GM23338 (cell line): ENCODE measurements around the gene COL4A2. TPM values are rescaled to one million over a fixed set of nuclear protein-coding genes. Genes with fewer than 3 reads are reported as not detected.

Source experiments
- ATAC-seq: fragments of 200-7000 bp; cut with Tn5 transposase; 3 replicates; pipeline ENCODE4 v1.9.1; 2020
- DNase-seq: peaks from one replicate; pipeline ENCODE4 v3.0.0-alpha.2; 2015; ENCODE audit warnings: low spot score
- H2AFZ ChIP-seq: fragments of 200-600 bp; sonication (generic); 2 replicates; pipeline ENCODE4 v1.8.0; 2016; ENCODE audit warnings: antibody characterized with exemption, mild to moderate bottlenecking, moderate library complexity
- H3F3A ChIP-seq: fragments of 200-600 bp; sonication (generic); replicated peaks from 2 replicates; pipeline ENCODE4 v1.8.0; 2017; ENCODE audit warnings: antibody characterized with exemption, mixed run types, low read depth
- H3K27ac ChIP-seq: fragments of 200-600 bp; sonication (generic); 2 replicates; pipeline ENCODE4 v1.6.1; 2016; ENCODE audit warnings: low read depth
- H3K27me3 ChIP-seq: fragments of 200-600 bp; sonication (generic); 2 replicates; pipeline ENCODE4 v1.8.0; 2016; ENCODE audit warnings: mild to moderate bottlenecking, mixed run types, moderate library complexity; ENCODE audit not compliant: insufficient read depth
- H3K36me3 ChIP-seq: fragments of 200-600 bp; sonication (generic); 2 replicates; pipeline ENCODE4 v1.8.0; 2016; ENCODE audit warnings: mild to moderate bottlenecking; ENCODE audit not compliant: insufficient read depth
- H3K4me1 ChIP-seq: fragments of 200-600 bp; sonication (generic); 2 replicates; pipeline ENCODE4 v1.8.0; 2016; ENCODE audit warnings: mild to moderate bottlenecking, moderate library complexity; ENCODE audit not compliant: insufficient read depth
- H3K4me2 ChIP-seq: fragments of 200-600 bp; sonication (generic); 2 replicates; pipeline ENCODE4 v1.7.1; 2017; ENCODE audit warnings: mixed run types
- H3K4me3 ChIP-seq: fragments of 200-600 bp; sonication (generic); 2 replicates; pipeline ENCODE4 v1.6.1; 2016; ENCODE audit warnings: mixed run types
- H3K79me2 ChIP-seq: fragments of 200-600 bp; sonication (generic); replicated peaks from 2 replicates; pipeline ENCODE4 v1.8.0; 2017; ENCODE audit warnings: mild to moderate bottlenecking; ENCODE audit not compliant: insufficient read depth
- H3K9me2 ChIP-seq: fragments of 200-600 bp; sonication (generic); 2 replicates; pipeline ENCODE4 v1.8.0; 2017; ENCODE audit not compliant: insufficient read depth
- H4K20me1 ChIP-seq: fragments of 200-600 bp; sonication (generic); replicated peaks from 2 replicates; pipeline ENCODE4 v1.8.0; 2017; ENCODE audit warnings: mild to moderate bottlenecking; ENCODE audit not compliant: insufficient read depth
- H3K27ac Mint-ChIP-seq: 2 replicates; pipeline ENCODE4 v1.8.0; 2020; ENCODE audit warnings: inconsistent platforms, mild to moderate bottlenecking, moderate library complexity, mixed read lengths
- H3K27me3 Mint-ChIP-seq: 3 replicates; pipeline ENCODE4 v1.8.0; 2022; ENCODE audit warnings: low read depth, mild to moderate bottlenecking, moderate library complexity, mixed read lengths, inconsistent platforms; ENCODE audit not compliant: insufficient read depth, poor library complexity
- H3K36me3 Mint-ChIP-seq: 3 replicates; pipeline ENCODE4 v1.8.0; 2021; ENCODE audit warnings: low read depth, mild to moderate bottlenecking, inconsistent platforms, moderate library complexity, mixed read lengths
- H3K4me1 Mint-ChIP-seq: 3 replicates; pipeline ENCODE4 v1.8.0; 2020; ENCODE audit warnings: mild to moderate bottlenecking, inconsistent platforms, mixed read lengths
- H3K4me3 Mint-ChIP-seq: 3 replicates; pipeline ENCODE4 v1.8.0; 2021; ENCODE audit warnings: moderate library complexity, mild to moderate bottlenecking, inconsistent platforms, mixed read lengths
- H3K9me3 Mint-ChIP-seq: 3 replicates; pipeline ENCODE4 v1.8.0; 2020; ENCODE audit warnings: moderate library complexity, mild to moderate bottlenecking, inconsistent platforms, mixed read lengths
- EZH2phosphoT487 ChIP-seq: fragments of 200-600 bp; sonication (generic); IDR thresholded peaks from one replicate; pipeline ENCODE4 v1.8.1; 2018; ENCODE audit warnings: antibody characterized with exemption; ENCODE audit not compliant: unreplicated experiment
- POLR2AphosphoS5 ChIP-seq: IDR thresholded peaks from 2 replicates; pipeline ENCODE4 v1.6.1; 2016; ENCODE audit warnings: antibody characterized with exemption, low read depth
- ZNF114 ChIP-seq: fragments of 250-450 bp; sonication (Bioruptor Pico); IDR thresholded peaks from 2 replicates; pipeline ENCODE4 v1.5.0; 2020; ENCODE audit warnings: mild to moderate bottlenecking, moderate library complexity
- ZNF331 ChIP-seq: fragments of 250-450 bp; sonication (Bioruptor Pico); IDR thresholded peaks from 2 replicates; pipeline ENCODE4 v1.5.0; 2020; ENCODE audit warnings: low read depth, mild to moderate bottlenecking, moderate library complexity
- polyA plus RNA-seq: library from polyadenylated mRNA; unstranded; fragments of >200 nt; fragmentation: Nextera tagmentation; extraction: Ambion mirVana; gene quantifications from 2 replicates; pipeline ENCODE4 v1.2.1, GENCODE V29; 2016
- total RNA-seq: library from RNA; depleted of rRNA; stranded (reverse); fragments of >200 nt; shearing (Covaris generic); gene quantifications from 2 replicates; pipeline ENCODE4 v1.2.3, GENCODE V29; 2014
- TF ChIP-seq, protein P1 (sequence below): IDR thresholded peaks from one replicate; pipeline ENCODE4 v1.6.1; 2018; ENCODE audit warnings: antibody characterized with exemption; ENCODE audit not compliant: unreplicated experiment
- TF ChIP-seq, protein P2 (sequence below): IDR thresholded peaks from 2 replicates; pipeline ENCODE4 v1.6.1; 2016; ENCODE audit warnings: antibody characterized with exemption

The COL4A2 gene
- total and polyA plus RNA-seq, 2 experiments from 2014 or later, result 37.4 to 131 TPM

DNA sequence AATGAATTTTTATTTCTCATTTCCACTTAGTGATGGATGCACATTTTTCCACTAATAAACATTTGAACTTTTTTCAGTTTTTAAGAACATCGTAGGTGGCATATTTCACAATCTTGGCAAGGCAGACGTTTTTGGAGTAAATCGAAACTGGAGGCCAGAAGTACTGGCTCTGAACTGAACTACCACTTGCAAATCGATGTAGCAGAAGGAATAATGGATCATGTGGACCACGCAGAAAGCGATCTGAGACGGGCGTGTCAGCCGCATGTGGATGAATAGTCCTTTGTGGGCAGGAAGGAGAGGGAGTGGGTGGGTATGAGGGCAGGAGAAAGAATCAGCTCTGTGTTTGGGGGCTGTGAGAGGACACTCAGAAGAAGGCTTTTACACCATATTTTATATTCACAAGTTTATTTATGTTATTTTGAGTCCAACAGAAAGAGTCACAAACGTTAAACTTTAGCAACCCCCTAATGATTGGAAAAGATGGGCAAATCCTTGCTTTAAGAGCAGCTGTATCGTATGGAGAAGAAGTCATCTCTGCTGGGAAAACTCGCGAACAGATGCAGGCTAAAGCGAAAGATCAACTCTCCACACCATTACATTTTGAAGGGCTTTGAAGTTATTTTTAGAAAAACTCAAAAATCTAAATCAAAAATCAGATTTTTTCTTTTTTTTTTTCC is 90.5 kb downstream of the COL4A2 start (continued):
- TF ChIP-seq, protein P1, sequence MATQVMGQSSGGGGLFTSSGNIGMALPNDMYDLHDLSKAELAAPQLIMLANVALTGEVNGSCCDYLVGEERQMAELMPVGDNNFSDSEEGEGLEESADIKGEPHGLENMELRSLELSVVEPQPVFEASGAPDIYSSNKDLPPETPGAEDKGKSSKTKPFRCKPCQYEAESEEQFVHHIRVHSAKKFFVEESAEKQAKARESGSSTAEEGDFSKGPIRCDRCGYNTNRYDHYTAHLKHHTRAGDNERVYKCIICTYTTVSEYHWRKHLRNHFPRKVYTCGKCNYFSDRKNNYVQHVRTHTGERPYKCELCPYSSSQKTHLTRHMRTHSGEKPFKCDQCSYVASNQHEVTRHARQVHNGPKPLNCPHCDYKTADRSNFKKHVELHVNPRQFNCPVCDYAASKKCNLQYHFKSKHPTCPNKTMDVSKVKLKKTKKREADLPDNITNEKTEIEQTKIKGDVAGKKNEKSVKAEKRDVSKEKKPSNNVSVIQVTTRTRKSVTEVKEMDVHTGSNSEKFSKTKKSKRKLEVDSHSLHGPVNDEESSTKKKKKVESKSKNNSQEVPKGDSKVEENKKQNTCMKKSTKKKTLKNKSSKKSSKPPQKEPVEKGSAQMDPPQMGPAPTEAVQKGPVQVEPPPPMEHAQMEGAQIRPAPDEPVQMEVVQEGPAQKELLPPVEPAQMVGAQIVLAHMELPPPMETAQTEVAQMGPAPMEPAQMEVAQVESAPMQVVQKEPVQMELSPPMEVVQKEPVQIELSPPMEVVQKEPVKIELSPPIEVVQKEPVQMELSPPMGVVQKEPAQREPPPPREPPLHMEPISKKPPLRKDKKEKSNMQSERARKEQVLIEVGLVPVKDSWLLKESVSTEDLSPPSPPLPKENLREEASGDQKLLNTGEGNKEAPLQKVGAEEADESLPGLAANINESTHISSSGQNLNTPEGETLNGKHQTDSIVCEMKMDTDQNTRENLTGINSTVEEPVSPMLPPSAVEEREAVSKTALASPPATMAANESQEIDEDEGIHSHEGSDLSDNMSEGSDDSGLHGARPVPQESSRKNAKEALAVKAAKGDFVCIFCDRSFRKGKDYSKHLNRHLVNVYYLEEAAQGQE, result no peak
- TF ChIP-seq, protein P2, sequence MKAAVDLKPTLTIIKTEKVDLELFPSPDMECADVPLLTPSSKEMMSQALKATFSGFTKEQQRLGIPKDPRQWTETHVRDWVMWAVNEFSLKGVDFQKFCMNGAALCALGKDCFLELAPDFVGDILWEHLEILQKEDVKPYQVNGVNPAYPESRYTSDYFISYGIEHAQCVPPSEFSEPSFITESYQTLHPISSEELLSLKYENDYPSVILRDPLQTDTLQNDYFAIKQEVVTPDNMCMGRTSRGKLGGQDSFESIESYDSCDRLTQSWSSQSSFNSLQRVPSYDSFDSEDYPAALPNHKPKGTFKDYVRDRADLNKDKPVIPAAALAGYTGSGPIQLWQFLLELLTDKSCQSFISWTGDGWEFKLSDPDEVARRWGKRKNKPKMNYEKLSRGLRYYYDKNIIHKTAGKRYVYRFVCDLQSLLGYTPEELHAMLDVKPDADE, result no peak
- no peak for TF ChIP-seq EZH2phosphoT487

DNA sequence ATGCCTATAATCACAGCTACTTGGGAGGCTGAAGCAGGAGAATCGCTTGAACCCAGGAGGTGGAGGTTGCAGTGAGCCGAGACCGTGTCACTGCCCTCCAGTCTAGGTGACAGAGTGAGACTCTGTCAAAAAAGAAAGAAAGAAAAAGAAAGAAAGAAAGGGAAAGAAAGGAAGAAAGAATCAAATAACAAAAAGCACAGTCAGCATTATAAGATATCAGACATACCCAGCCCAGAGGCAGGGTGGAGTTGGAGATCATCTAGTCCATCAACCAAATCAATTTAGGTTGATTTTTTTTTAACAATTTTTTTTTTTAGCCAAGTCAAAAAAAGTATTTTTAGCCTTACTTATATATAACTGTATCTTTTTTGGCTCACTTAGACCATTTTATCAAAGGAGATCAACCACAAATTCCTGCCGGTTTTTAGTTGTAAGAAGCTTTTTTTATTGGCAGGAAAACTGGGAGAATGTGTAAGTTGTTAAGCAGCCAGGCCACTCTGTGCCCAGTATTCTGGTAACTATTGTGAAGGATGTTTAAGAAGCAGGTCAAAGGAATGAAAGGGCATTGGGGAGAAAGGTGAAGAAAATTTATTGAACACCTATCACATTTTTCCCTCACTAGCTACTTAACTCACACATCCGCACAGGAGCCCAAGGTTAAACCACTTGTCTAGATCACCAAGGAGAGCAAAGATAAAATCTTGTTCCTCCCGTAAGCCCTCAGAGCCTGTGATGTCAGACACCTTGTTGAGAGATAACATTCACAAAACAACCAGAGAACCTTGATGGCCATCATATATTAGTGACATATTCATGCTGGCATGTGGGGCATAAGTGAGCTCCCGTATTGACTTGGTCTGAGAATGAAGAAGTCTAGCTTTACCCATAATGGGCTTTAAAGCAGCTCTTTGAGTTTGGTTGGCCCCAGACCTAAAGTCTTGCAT is 91.8 kb downstream of the COL4A2 start:
- no peak overlapping the region for H3K4me2 ChIP-seq
- H3K4me1 ChIP-seq, result no peaks in the 10 kb centered on the region
- no peaks in the 10 kb centered on the region; the same call in 1 of the 2 replicates for H3K79me2 ChIP-seq
- H3K9me2 ChIP-seq, result no peaks in the 10 kb centered on the region
- no peak overlapping the region for H3K27ac ChIP-seq
- Mint-ChIP-seq H3K36me3 (no peaks in the 10 kb centered on the region; the same call in 2 of the 3 replicates), H3K27ac (no peak overlapping the region), H3K4me3 (no peak overlapping the region), H3K9me3 (no peaks in the 10 kb centered on the region), H3K4me1 (no peaks in the 10 kb centered on the region; the same call in 2 of the 3 replicates), H3K27me3 (peaks cover under 1% of the 10 kb centered on the region)
- H4K20me1 ChIP-seq, result no peaks in the 10 kb centered on the region; the same call in 1 of the 2 replicates
- H3K27me3 ChIP-seq, result no peaks in the 10 kb centered on the region
- ATAC-seq (no peak), DNase-seq (no peak)
- H3K4me3 ChIP-seq, result no peak overlapping the region
- no peaks in the 10 kb centered on the region for H3F3A ChIP-seq
- H3K36me3 ChIP-seq, result no peaks in the 10 kb centered on the region
- no peak for TF ChIP-seq POLR2AphosphoS5
- H2AFZ ChIP-seq, result no peak overlapping the region

DNA sequence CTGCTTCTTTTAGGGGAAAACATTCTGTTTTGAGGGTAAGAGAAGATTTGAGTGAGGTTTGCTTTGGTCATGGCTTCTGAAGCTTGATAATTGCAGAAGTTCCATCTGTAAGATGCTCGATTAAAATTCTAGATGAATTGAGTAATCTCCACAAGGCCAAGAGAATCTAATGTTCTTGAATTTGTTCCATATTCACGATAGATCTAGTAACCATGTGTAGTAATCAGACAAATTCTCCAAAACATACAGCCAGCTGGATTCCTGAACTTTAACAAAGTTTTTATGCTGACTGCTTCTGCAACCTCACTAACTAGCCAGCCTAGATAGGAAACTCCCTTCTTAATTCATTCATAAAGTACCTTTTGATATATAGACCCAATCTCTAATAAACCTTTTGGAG is 92.7 kb downstream of the COL4A2 start:
- no peak for ATAC-seq
- no peak overlapping the region for H3K27ac ChIP-seq
- Mint-ChIP-seq H3K27me3 (peaks cover 1% of the 10 kb centered on the region), H3K4me1 (no peaks in the 10 kb centered on the region; the same call in 2 of the 3 replicates), H3K4me3 (no peak overlapping the region), H3K27ac (no peak overlapping the region), H3K36me3 (no peaks in the 10 kb centered on the region; the same call in 2 of the 3 replicates), H3K9me3 (no peaks in the 10 kb centered on the region)
- H3K9me2 ChIP-seq, result no peaks in the 10 kb centered on the region
- TF ChIP-seq ZNF114 (CRISPR knock-in tag), result no peak
- no peak for TF ChIP-seq ZNF331
- no peak for TF ChIP-seq POLR2AphosphoS5
- no peaks in the 10 kb centered on the region for H3K36me3 ChIP-seq
- DNase-seq, result no peak
- H3K4me3 ChIP-seq, result no peak overlapping the region
- no peak overlapping the region for H2AFZ ChIP-seq
- no peaks in the 10 kb centered on the region for H3K4me1 ChIP-seq
- no peaks in the 10 kb centered on the region; the same call in 1 of the 2 replicates for H3K79me2 ChIP-seq
- no peaks in the 10 kb centered on the region for H3F3A ChIP-seq
- H3K4me2 ChIP-seq, result no peak overlapping the region
- H4K20me1 ChIP-seq, result no peaks in the 10 kb centered on the region; the same call in 1 of the 2 replicates
- H3K27me3 ChIP-seq, result no peaks in the 10 kb centered on the region
